ENCODE data around the gene TTC28.

GRCh38 chr22:28581016-28581415 is 98.6 kb downstream of the TTC28 start:
- TF ChIP-seq CTCF (IDR thresholded peaks at IDR 0.05), result no peak
- TF ChIP-seq POLR2A (IDR thresholded peaks at IDR 0.05), result no peak

Measured in uterus (tissue), 2 donors.